NCI-H2029 (cell line): ENCODE measurements around the gene TMEM240.

Source experiments
- DNase-seq: peaks from one replicate; lab custom pipeline; 2025; lab: John Stamatoyannopoulos, UW

TMEM240 gene

GRCh38 chr1:1540090-1540817 lies at the start of gene TMEM240:
TMEM240 (minus strand) TSS chr1:1540624; CDS start chr1:1540346, 278 bp downstream.
- no peak for DNase-seq

DNA sequence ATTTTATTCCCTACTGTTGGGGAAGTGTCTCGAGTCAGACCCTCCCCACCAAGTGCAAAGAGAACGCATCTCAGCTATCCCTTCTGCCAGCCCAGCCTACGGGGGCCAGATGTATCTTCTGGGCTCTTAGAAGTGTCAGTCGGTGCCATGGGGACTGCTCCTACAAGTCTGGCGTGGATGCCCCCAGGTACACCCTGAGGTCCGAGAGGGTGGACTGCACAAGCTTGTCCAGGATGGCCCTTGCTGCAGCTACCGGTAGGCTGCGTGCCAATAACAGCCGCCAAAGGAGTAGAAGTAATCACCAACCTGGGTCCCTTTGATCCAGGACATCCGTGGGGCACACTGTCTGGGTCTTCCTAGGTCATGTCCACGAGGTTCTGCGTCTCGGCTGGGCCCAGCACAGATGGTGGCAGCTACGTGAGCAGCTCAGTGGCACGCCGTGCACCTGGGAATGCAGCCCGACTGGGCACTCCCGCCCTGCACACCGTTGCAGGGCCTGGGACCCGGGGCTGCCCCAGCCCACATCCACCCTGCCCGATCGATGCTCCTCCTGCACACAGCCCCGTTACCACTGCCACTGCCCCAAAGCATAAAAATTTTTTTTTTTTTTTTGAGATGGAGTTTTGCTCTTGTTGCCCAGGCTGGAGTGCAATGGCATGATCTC lies 43.1 kb upstream of the TMEM240 start:
- DNase-seq: no peak

DNA sequence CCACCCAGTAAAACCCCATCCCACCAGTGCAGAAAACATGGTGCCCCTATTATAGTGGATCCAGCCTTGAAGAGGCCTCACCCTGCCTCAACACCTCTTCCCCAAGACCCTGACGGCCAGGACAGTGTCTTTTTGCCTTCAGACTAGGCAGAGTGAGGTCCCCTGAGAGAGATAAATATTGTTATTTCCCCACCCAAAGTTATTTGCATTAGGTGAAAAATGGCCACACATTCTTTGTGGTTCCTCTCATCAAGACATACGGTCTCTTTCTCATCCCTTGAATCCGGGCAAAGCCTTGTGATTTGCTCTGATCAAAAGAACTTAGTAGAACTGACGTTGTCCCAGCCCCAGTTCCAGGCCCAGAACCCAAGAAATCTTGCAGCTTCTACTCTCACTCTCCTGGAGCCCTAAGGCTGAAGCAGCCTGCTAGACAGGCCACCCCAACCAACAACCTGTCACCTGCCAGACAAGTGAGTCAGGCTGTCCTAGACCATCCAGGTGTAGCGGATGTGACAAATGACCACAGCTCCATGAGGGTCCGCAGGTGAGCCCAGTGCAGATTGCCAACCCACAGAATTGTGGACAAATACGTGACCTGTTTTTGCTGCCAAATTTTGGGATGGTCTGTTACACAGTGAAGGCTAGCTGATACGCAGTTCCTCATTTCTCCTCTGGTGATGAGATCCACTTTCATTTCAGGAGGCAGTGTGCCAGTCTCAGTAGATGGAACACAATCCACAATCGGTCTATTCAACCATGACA lies 42.3 kb upstream of the TMEM240 start:
- DNase-seq: no peak

DNA sequence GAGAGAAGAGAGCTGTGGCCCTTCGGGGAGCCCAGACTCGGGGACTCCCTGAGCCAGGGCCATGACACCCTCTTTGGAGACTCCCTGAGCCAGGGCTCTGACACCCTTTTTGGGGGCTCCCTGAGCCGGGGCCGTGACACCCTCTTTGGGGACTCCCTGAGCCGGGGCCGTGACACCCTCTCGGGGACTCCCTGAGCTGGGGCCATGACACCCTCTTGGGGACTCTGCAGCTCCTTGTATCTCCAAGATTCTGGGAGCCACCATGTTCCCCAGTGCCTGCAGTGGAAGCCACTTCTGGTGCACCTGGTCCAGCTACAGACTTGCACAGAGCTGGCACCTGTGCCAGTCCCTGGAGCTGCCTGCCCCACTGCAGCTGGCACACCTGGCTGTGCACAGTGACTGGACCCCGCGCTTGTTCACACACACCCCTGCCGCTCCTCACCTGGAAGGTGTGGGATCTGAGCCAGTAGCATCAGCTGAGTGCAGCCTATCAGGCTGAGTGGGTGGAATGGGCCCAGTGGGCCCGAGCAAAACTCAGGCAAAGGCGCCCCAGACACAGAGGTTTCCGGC lies 38.0 kb upstream of the TMEM240 start:
- DNase-seq: no peak

GRCh38 chr1:1577367-1578011 lies 37.1 kb upstream of the TMEM240 start:
- no peak for DNase-seq

DNA sequence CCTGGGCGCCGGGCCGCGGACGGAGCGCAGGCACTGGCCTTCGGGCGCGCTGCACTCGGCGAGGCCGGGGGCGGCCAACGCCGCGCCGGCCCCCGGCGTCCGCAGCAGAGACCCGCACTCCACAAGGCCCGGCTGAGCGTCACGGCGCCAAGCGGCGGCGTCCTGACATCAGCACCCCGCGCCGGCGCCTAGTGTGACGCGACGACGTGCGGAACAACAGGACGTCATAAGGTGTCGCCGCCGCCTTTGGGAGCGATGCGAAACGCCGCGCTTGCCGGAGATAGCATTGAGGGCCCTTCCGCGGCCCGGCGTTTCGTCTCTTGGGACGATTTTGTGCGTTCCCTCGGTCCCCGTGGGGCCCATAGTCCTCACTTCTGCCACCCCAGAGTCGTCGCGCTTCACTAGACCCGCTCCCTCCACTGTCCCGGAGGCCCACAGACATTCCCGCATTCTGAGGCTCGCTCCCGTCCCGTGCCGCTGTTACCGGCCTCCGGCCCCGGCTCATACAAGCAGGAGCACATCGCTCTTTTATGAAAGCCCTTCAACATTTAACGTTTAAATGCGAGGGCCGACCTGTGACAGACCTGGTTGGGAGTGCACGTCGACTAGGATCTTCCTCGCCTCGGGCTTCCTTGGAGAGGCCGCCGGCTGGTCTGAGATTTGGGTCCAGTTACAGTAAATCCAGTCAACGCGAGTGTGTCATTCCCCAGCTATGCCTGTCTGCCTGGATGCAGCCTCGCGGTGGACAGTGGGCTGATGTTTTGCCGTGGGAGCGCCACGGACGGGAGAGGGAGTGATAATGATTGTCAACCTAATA lies 34.5 kb upstream of the TMEM240 start, which contains the start of gene SSU72:
TSS of gene SSU72 (minus strand) at position 143 of the 817 bp plus-strand sequence. CDS start 306 bp downstream, outside the sequence.
- peak; percentile 78 for DNase-seq

DNA sequence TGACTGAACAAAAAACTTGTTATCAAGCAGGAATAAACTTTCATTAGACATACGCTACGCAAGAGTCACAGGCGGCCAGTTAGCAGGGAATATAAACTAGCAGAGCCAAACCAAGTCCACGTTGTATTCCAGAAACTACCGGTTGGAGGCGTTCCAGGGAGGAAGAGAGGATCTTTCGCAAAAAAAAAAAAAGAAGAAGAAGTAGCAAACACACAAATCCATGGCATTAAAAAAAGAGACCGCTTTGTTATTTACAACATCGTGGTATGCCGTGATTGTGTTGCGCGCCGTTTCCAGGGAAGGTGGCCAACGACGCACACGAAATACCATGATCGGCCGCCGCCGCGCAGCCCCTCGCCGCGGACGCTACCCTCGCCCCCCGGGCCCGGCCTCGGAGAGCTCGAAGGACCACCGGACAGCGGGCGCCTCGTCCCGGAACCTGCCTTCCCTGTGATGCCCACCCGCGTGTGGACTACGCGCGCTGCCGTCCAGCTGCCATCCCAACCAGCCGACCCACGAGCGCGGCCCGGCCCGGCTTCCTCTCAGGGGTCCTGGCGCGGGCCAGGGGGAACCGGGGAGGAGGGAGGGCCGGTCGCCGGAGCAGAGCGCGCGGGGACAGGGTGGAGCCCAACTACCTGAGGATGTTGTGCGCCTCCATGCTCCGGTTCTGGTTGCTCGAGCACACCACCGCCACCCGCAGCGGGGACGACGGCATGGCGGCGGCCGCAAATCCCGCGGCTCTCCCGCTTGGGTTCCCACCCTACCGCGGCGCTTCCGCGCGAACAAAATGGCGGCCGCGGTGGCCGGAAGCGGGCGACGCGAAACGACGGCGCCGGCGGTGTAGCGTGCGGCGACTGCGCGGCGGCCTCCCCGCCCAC lies 33.7 kb upstream of the TMEM240 start:
- DNase-seq: peak; percentile 62

- DNase-seq: no peak
Observed at GRCh38 chr1:1569341-1569740, 28.9 kb upstream of the TMEM240 start.

DNA sequence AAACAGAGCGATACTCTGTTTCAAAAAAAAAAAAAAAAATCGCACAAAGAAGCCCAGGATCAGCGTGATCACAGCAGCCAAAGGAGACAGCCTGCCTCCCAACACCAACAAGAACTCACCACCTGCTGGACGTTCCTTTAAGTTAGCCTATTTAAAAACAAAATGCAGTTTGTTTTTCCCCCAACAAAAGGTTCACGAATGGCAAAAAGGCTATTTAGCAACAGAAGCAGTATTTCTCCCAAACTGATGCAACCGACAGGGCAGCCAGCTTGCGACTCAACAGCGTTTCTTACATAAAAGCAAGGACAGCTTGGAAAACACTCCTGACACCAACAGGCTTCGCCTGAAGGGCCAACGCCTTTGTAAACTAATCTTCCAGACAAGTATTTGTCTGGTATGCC lies 27.5 kb upstream of the TMEM240 start:
- DNase-seq: no peak

GRCh38 chr1:1567152-1567875 lies 26.9 kb upstream of the TMEM240 start:
- DNase-seq: no peak

DNA sequence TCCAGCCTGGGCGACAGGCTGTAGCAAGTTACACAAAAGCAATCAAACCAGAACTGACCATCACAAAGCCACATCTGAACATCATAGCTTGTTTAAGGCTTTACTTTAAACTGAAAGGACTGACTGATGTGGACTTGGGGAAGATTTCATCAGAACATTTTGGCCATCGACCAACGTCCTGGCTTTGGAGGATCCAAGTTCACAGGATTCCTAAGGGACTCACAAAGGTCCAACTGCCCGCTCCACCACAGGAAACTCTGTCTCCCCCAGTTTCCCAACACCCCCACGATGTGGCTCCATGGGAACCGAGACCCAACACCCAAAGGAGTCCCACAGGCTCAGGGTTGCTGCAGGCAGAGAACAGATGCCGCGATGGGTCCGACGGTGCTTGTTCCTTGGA lies 24.9 kb upstream of the TMEM240 start:
- DNase-seq: no peak

- DNase-seq: no peak
Observed at GRCh38 chr1:1564268-1564667, 23.8 kb upstream of the TMEM240 start.

DNA sequence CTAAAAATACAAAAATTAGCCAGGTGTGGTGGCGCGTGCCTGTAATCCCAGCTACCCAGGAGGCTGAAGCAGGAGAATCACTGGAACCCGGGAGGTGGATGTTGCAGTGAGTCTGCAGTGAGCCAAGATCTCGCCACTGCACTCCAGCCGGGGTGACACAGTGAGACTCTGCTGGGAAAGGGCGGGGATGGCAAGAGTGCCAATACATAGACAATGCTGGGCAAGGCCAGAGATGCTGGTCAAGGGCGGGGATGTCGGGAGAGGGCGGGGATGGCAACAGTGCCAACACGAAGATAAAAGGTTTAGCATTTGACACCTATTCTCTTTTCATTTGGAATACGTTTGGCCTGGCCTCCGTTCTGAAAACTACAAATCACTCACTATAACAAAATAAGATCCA lies 23.3 kb upstream of the TMEM240 start:
- DNase-seq: no peak

- no peak for DNase-seq
Observed at GRCh38 chr1:1562556-1563195, 22.3 kb upstream of the TMEM240 start.

DNA sequence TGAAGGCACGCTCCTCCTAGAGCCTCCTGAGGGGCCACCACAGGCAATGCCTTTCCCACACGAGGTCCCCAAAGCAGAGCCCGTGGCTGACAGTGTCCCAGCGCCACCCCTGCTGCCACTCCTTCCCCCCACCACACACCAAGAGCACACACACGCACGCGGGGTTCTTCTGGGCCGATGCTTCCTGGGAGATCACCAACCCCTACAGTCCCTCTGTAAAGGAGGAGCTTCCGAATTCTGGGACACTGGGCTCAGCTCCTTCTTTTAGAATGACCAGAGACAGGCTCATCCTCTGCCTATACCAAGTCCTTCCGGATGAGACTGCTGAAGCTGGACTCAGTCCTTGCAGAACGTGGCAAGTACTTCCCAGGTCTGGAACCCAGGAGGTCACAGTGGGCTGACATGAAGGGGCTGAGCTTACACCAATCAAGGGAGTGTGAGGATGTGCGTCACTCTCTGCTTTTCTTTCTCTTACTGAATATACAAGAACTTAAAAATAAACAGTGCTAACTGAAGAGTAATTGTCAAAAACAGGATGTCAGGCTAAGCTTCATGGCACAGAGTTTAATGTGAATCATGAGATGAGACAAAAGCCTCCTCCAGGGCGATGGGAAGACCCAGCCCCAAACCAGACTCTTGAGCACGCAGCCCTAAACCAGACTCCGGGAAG lies 21.5 kb upstream of the TMEM240 start:
- no peak for DNase-seq

DNA sequence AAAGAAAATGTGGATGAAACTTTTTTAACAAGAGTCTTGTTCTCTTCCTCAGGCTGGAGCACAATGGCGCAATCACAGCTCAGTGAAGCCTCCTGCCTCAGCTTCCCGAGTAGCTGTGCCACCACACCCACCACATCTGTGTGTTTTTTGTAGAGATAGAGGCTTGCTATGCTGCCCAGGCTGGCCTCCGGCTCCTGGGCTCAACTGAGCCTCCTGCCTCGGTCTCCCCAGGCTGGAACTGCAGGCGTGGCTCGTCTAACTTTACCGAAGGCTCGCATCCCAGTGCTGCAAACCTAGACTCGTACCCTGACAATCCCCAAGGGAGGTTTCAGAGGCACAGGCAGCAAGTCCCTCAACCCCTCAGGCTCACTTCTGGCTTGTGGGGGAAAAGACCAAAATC lies 19.8 kb upstream of the TMEM240 start:
- no peak for DNase-seq

DNA sequence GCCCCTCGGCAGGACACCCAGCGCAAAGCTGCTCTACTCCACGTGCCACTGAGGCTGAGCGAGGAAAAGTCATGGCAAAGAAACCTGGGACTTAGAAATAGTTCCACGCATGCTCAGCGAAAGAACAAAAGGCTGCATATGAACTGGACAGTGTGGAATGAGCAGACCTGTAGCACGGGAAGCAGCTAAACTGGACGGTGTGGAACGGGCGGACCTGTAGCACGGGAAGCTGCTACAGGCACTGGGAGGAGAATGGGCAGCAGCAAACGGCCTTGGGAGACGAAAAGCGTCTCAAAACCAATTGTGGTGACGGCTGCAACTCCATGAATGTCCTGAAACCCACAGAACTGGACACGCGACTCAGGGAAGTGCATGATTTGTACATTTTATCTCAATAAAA lies 18.6 kb upstream of the TMEM240 start:
- DNase-seq: no peak

DNA sequence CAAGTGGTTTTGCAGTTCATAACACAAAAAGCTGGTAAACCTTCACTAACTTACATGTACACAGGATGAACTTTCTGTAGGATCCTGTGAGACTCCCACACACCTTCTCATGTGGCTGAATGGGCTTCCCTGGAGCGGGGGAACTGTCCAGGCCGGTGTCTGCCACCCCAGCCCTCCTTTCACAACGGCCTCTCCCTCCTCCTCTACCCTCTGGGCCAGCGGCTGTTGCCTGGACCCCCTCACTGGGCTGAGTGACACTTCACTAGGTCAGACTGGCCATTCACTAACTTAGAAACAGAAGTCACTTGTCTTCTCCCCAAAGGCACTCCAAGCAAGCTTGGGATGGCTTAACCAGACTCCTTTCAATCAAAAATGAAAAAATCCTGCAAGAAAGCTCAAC lies 18.2 kb upstream of the TMEM240 start:
- no peak for DNase-seq
